Measurements from ENCODE around the gene HSD17B1. TPM values are rescaled to one million over a fixed set of nuclear protein-coding genes. Genes with fewer than 3 reads are reported as not detected.

HSD17B1 gene
- total RNA-seq, 4 donors from 2014 or later = 0.49 to 4.1 (median 1.2) TPM

GRCh38 chr17:42544874-42545283 lies 7.8 kb upstream of the HSD17B1 start:
- TF ChIP-seq, protein P1, sequence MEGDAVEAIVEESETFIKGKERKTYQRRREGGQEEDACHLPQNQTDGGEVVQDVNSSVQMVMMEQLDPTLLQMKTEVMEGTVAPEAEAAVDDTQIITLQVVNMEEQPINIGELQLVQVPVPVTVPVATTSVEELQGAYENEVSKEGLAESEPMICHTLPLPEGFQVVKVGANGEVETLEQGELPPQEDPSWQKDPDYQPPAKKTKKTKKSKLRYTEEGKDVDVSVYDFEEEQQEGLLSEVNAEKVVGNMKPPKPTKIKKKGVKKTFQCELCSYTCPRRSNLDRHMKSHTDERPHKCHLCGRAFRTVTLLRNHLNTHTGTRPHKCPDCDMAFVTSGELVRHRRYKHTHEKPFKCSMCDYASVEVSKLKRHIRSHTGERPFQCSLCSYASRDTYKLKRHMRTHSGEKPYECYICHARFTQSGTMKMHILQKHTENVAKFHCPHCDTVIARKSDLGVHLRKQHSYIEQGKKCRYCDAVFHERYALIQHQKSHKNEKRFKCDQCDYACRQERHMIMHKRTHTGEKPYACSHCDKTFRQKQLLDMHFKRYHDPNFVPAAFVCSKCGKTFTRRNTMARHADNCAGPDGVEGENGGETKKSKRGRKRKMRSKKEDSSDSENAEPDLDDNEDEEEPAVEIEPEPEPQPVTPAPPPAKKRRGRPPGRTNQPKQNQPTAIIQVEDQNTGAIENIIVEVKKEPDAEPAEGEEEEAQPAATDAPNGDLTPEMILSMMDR (IDR thresholded peaks at IDR 0.05; ENCODE audit: low read depth) = no peak

GRCh38 chr17:42547001-42547461 lies 5.7 kb upstream of the HSD17B1 start:
- TF ChIP-seq, protein P1 (IDR thresholded peaks at IDR 0.05; ENCODE audit: low read depth) = no peak

- TF ChIP-seq, protein P1 (IDR thresholded peaks at IDR 0.05; ENCODE audit: low read depth) = no peak
Measured at GRCh38 chr17:42547698-42548069, 5.0 kb upstream of the HSD17B1 start.

GRCh38 chr17:42548070-42548837 lies 4.5 kb upstream of the HSD17B1 start:
- TF ChIP-seq, protein P1 (IDR thresholded peaks at IDR 0.05; ENCODE audit: low read depth) = no peak

GRCh38 chr17:42548993-42549755 lies 3.5 kb upstream of the HSD17B1 start:
- TF ChIP-seq, protein P1 (IDR thresholded peaks at IDR 0.05; ENCODE audit: low read depth) = no peak

DNA sequence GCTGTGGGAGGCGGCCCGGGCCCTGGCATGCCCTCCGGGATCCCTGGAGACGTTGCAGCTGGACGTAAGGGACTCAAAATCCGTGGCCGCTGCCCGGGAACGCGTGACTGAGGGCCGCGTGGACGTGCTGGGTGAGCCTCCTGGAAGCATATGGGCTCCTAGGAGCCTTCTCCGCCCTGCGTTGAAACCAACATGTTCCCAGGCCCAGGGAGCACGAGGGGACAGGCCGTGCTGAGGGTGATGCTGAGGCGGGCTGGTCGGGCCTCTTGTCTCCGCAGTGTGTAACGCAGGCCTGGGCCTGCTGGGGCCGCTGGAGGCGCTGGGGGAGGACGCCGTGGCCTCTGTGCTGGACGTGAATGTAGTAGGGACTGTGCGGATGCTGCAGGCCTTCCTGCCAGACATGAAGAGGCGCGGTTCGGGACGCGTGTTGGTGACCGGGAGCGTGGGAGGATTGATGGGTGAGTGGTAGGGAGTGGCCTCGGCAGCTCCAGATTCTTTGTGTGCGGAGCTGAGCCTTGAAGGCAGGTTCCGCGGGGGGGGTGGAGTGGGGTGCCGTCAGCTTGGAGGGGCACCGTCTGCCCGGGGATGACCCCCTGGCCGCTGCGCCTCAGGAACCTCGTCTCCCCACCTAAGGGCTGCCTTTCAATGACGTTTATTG lies 567 bp downstream of the HSD17B1 start:
- TF ChIP-seq, protein P1 (IDR thresholded peaks at IDR 0.05; ENCODE audit: low read depth) = no peak

DNA sequence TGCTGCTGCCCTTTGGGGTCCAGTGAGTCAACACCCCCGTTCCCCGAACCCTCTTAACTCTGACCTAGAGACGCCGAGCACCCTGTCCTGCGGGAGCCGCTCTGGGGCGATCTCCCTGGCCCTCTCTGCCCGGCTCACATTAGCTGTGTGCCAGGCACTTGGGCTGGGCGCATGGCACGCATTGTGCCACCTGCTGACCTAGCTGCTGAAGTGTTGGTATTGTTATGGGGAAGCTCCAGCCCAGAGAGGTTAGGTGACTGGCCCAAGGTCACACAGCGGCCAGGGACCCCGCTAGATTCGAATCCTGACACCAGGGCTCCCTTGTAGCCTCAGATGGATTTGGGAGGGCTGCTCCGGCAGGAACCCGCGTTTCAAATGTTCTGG lies 1.1 kb downstream of the HSD17B1 start:
- TF ChIP-seq, protein P1 (IDR thresholded peaks at IDR 0.05; ENCODE audit: low read depth) = no peak
